Naive B cell (primary cell): ENCODE measurements around the gene MFRP. TPM values are rescaled to one million over a fixed set of nuclear protein-coding genes. Genes with fewer than 3 reads are reported as not detected.
"Not testable (repeated sequence)": the region's sequence is repeated elsewhere in the genome, so short reads cannot be mapped to it uniquely, and the experiment has no call there.

Source experiments
- ATAC-seq, 2 donors: fragments of 150-1000 bp; cut with Tn5 transposase; 2 replicates each; pipeline ENCODE4 v1.10.0; 2021; ENCODE audit warnings: low read depth in 2 of 2, mild to moderate bottlenecking in 2 of 2, moderate library complexity in 2 of 2
- DNase-seq: peaks from one replicate; pipeline ENCODE4 v3.0.0; 2022
- H3K27ac Mint-ChIP-seq, 6 donors: one replicate each; pipeline ENCODE4 v1.8.0; 2020 to 2022; ENCODE audit warnings: mild to moderate bottlenecking in 6 of 6, mixed read lengths in 6 of 6, moderate library complexity in 5 of 6, inconsistent platforms in 2 of 6
- H3K27me3 Mint-ChIP-seq, 3 donors: one replicate each; pipeline ENCODE4 v1.8.0; 2021 to 2022; ENCODE audit warnings: mixed read lengths in 3 of 3, mild to moderate bottlenecking in 1 of 3
- H3K36me3 Mint-ChIP-seq, 2 donors: one replicate each; pipeline ENCODE4 v1.8.0; 2020 to 2022; ENCODE audit warnings: mixed read lengths in 2 of 2, inconsistent platforms in 1 of 2, mild to moderate bottlenecking in 1 of 2
- H3K4me1 Mint-ChIP-seq, 3 donors: one replicate each; pipeline ENCODE4 v1.8.0; 2020 to 2022; ENCODE audit warnings: mixed read lengths in 3 of 3, inconsistent platforms in 1 of 3, mild to moderate bottlenecking in 1 of 3, moderate library complexity in 1 of 3
- H3K4me3 Mint-ChIP-seq, 8 donors: one replicate each; pipeline ENCODE4 v1.8.0; 2020 to 2022; ENCODE audit warnings: mild to moderate bottlenecking in 8 of 8, mixed read lengths in 8 of 8, moderate library complexity in 8 of 8, inconsistent platforms in 2 of 8
- H3K9me3 Mint-ChIP-seq, 7 donors: one replicate each; pipeline ENCODE4 v1.8.0; 2020 to 2022; ENCODE audit warnings: mixed read lengths in 7 of 7, mild to moderate bottlenecking in 5 of 7, inconsistent platforms in 2 of 7, moderate library complexity in 1 of 7
- polyA plus RNA-seq, 6 donors: library from polyadenylated mRNA; unstranded; fragments of 300-500 nt; fragmentation: Illumina TruSeq; gene quantifications; one replicate each; pipeline ENCODE4 v1.2.3, GENCODE V29; 2021; ENCODE audit warnings: low read depth in 6 of 6

Gene MFRP
- not detected for polyA plus RNA-seq

- DNase-seq = no peak
- Mint-ChIP-seq H3K27me3 (peaks cover 26 to 74% (median 72%) of the 10 kb centered on the region in 3 donors), H3K36me3 (no peaks in the 10 kb centered on the region), H3K9me3 (no peaks in the 10 kb centered on the region), H3K4me3 (no peak within 1 kb of the TSS), H3K27ac (no peak within 1 kb of the TSS), H3K4me1 (peaks cover 0 to 6% (median 3%) of the 10 kb centered on the region in 3 donors)
- no peak for ATAC-seq
Measured at GRCh38 chr11:119346605-119347004, at the start of gene MFRP. MFRP (minus strand) TSS chr11:119346705; CDS start chr11:119346513, 192 bp downstream.

GRCh38 chr11:119391275-119391674, 44.8 kb upstream of the MFRP start:
- DNase-seq (no peak), ATAC-seq (no peak)
- Mint-ChIP-seq H3K27ac (no peak overlapping the region), H3K4me3 (no peak overlapping the region), H3K9me3 (no peaks in the 10 kb centered on the region), H3K36me3 (no peaks in the 10 kb centered on the region), H3K27me3 (peaks cover 22 to 40% (median 36%) of the 10 kb centered on the region in 3 donors), H3K4me1 (no peaks in the 10 kb centered on the region)

GRCh38 chr11:119389611-119390254, 43.2 kb upstream of the MFRP start:
- peak; percentile 32 to 45 for ATAC-seq
- DNase-seq = no peak
- no peaks in the 10 kb centered on the region for H3K9me3 Mint-ChIP-seq
- no peak overlapping the region for H3K4me3 Mint-ChIP-seq
- no peaks in the 10 kb centered on the region for H3K36me3 Mint-ChIP-seq
- no peaks in the 10 kb centered on the region for H3K4me1 Mint-ChIP-seq
- H3K27ac Mint-ChIP-seq = peak overlapping the region in 1 of 6 donors; percentile 31
- peaks cover 14 to 30% (median 29%) of the 10 kb centered on the region in 3 donors for H3K27me3 Mint-ChIP-seq

GRCh38 chr11:119388103-119388502, 41.6 kb upstream of the MFRP start:
- H3K9me3 Mint-ChIP-seq = no peaks in the 10 kb centered on the region
- H3K27me3 Mint-ChIP-seq = peaks cover 12 to 24% (median 23%) of the 10 kb centered on the region in 3 donors
- no peaks in the 10 kb centered on the region for H3K4me1 Mint-ChIP-seq
- DNase-seq (no peak), ATAC-seq (no peak)
- no peak overlapping the region for H3K4me3 Mint-ChIP-seq
- no peak overlapping the region for H3K27ac Mint-ChIP-seq
- no peaks in the 10 kb centered on the region for H3K36me3 Mint-ChIP-seq

GRCh38 chr11:119384332-119384731, 37.8 kb upstream of the MFRP start:
- H3K27me3 Mint-ChIP-seq = peaks cover 0 to 17% (median 16%) of the 10 kb centered on the region in 3 donors
- no peaks in the 10 kb centered on the region for H3K36me3 Mint-ChIP-seq
- H3K4me1 Mint-ChIP-seq = peaks cover 0 to 6% (median 0%) of the 10 kb centered on the region in 3 donors
- no peak overlapping the region for H3K27ac Mint-ChIP-seq
- no peak for ATAC-seq
- H3K9me3 Mint-ChIP-seq = no peaks in the 10 kb centered on the region
- no peak for DNase-seq
- H3K4me3 Mint-ChIP-seq = no peak overlapping the region

- H3K27ac Mint-ChIP-seq = not testable (repeated sequence)
Measured at GRCh38 chr11:119382513-119382912, 36.0 kb upstream of the MFRP start.

GRCh38 chr11:119382101-119382500, 35.6 kb upstream of the MFRP start:
- H3K27me3 Mint-ChIP-seq = peaks cover 0 to 11% (median 5%) of the 10 kb centered on the region in 3 donors
- ATAC-seq (no peak), DNase-seq (no peak)

More at GRCh38 chr11:119382513-119382912, 36.0 kb upstream of the MFRP start:
- peaks cover 0 to 12% (median 5%) of the 10 kb centered on the region in 3 donors for H3K27me3 Mint-ChIP-seq
- not testable (repeated sequence) for DNase-seq, H3K4me3 Mint-ChIP-seq, ATAC-seq, H3K4me1 Mint-ChIP-seq, H3K9me3 Mint-ChIP-seq, H3K36me3 Mint-ChIP-seq

GRCh38 chr11:119381181-119381988, 34.9 kb upstream of the MFRP start, which contains the start of gene USP2:
USP2 (minus strand) TSS chr11:119381690; CDS start chr11:119373480, 8,210 bp downstream.
- peak; percentile 97 to 98 for ATAC-seq
- Mint-ChIP-seq H3K27me3 (peaks cover 4 to 7% (median 5%) of the 10 kb centered on the region in 3 donors), H3K4me1 (peaks cover 0 to 6% (median 0%) of the 10 kb centered on the region in 3 donors), H3K36me3 (no peaks in the 10 kb centered on the region), H3K27ac (peak within 1 kb of the TSS in 2 of 6 donors; percentile 56 to 77), H3K9me3 (no peaks in the 10 kb centered on the region), H3K4me3 (peak within 1 kb of the TSS in 1 of 8 donors; percentile 12)
- DNase-seq = peak; percentile 97

More at GRCh38 chr11:119382101-119382500, 35.6 kb upstream of the MFRP start:
- Mint-ChIP-seq H3K4me1 (peaks cover 0 to 6% (median 0%) of the 10 kb centered on the region in 3 donors), H3K36me3 (no peaks in the 10 kb centered on the region), H3K9me3 (no peaks in the 10 kb centered on the region), H3K27ac (no peak overlapping the region), H3K4me3 (no peak overlapping the region)

- H3K36me3 Mint-ChIP-seq = no peaks in the 10 kb centered on the region
- peaks cover 5 to 10% (median 7%) of the 10 kb centered on the region in 3 donors for H3K27me3 Mint-ChIP-seq
- peak overlapping the region in 1 of 6 donors; percentile 77 for H3K27ac Mint-ChIP-seq
- H3K9me3 Mint-ChIP-seq = no peaks in the 10 kb centered on the region
- no peak overlapping the region for H3K4me3 Mint-ChIP-seq
- ATAC-seq (no peak), DNase-seq (no peak)
- peaks cover 0 to 6% (median 0%) of the 10 kb centered on the region in 3 donors for H3K4me1 Mint-ChIP-seq
Measured at GRCh38 chr11:119380827-119381180, 34.3 kb upstream of the MFRP start.

- ATAC-seq = no peak
- Mint-ChIP-seq H3K4me3 (peak overlapping the region in 1 of 8 donors; percentile 12), H3K9me3 (no peaks in the 10 kb centered on the region), H3K4me1 (peaks cover 0 to 6% (median 0%) of the 10 kb centered on the region in 3 donors), H3K36me3 (no peaks in the 10 kb centered on the region), H3K27me3 (peaks cover 5 to 12% (median 7%) of the 10 kb centered on the region in 3 donors), H3K27ac (peak overlapping the region in 4 of 6 donors; percentile 12 to 77 (median 36))
- no peak for DNase-seq
Measured at GRCh38 chr11:119380160-119380826, 33.8 kb upstream of the MFRP start.

GRCh38 chr11:119378851-119379465, 32.5 kb upstream of the MFRP start:
- peak overlapping the region in 2 of 6 donors; percentile 8 to 94 for H3K27ac Mint-ChIP-seq

GRCh38 chr11:119377961-119378667, 31.6 kb upstream of the MFRP start:
- Mint-ChIP-seq H3K27me3 (peaks cover 5 to 12% (median 7%) of the 10 kb centered on the region in 3 donors), H3K27ac (no peak overlapping the region), H3K4me3 (no peak overlapping the region), H3K9me3 (no peaks in the 10 kb centered on the region), H3K36me3 (no peaks in the 10 kb centered on the region), H3K4me1 (peaks cover 0 to 6% (median 0%) of the 10 kb centered on the region in 3 donors)
- no peak for ATAC-seq
- no peak for DNase-seq

More at GRCh38 chr11:119378851-119379465, 32.5 kb upstream of the MFRP start:
- ATAC-seq (no peak), DNase-seq (no peak)
- Mint-ChIP-seq H3K36me3 (no peaks in the 10 kb centered on the region), H3K27me3 (peaks cover 5 to 12% (median 7%) of the 10 kb centered on the region in 3 donors), H3K4me1 (peaks cover 0 to 6% (median 0%) of the 10 kb centered on the region in 3 donors), H3K9me3 (no peaks in the 10 kb centered on the region), H3K4me3 (peak overlapping the region in 1 of 8 donors; percentile 26)
